Measurements from ENCODE around the gene PRAMEF9.

Gene PRAMEF9

GRCh38 chr1:13228343-13228781 lies 56.7 kb downstream of the PRAMEF9 start:
- H3K4me3 Mint-ChIP-seq, result no peak overlapping the region
- H3K4me1 Mint-ChIP-seq, result no peaks in the 10 kb centered on the region
- no peak overlapping the region for H3K27ac Mint-ChIP-seq
- H3K36me3 Mint-ChIP-seq (ENCODE audit: low read depth), result no peaks in the 10 kb centered on the region
- peaks cover 21% of the 10 kb centered on the region for H3K27me3 Mint-ChIP-seq (ENCODE audit: low read depth)
- TF ChIP-seq CTCF (IDR thresholded peaks at IDR 0.05; ENCODE audit: unreplicated experiment in 3 of 3), result no peak
- peaks cover 46% of the 10 kb centered on the region for H3K9me3 Mint-ChIP-seq

All from nephron (organoid).